Neuron (in vitro differentiated cells): ENCODE measurements around the gene IRX2.

Experiments used
- H2AFZ ChIP-seq: one replicate; pipeline ENCODE4 v1.6.1; 2013; ENCODE audit warnings: low read depth, mild to moderate bottlenecking, inconsistent platforms, low read length, moderate library complexity
- H3K27me3 ChIP-seq: one replicate; pipeline ENCODE4 v1.6.1; 2013; ENCODE audit warnings: low read length; ENCODE audit not compliant: insufficient read depth
- H3K36me3 ChIP-seq: one replicate; pipeline ENCODE4 v1.6.1; 2013; ENCODE audit warnings: low read length; ENCODE audit not compliant: insufficient read depth
- H3K4me1 ChIP-seq: one replicate; pipeline ENCODE4 v1.6.1; 2013; ENCODE audit warnings: low read length; ENCODE audit not compliant: insufficient read depth
- H3K4me3 ChIP-seq: 2 replicates; pipeline ENCODE4 v1.5.1; 2013; ENCODE audit warnings: mild to moderate bottlenecking, low read length, moderate library complexity
- H3K9me3 ChIP-seq: one replicate; pipeline ENCODE4 v1.6.1; 2013; ENCODE audit warnings: low read length

IRX2 gene

DNA sequence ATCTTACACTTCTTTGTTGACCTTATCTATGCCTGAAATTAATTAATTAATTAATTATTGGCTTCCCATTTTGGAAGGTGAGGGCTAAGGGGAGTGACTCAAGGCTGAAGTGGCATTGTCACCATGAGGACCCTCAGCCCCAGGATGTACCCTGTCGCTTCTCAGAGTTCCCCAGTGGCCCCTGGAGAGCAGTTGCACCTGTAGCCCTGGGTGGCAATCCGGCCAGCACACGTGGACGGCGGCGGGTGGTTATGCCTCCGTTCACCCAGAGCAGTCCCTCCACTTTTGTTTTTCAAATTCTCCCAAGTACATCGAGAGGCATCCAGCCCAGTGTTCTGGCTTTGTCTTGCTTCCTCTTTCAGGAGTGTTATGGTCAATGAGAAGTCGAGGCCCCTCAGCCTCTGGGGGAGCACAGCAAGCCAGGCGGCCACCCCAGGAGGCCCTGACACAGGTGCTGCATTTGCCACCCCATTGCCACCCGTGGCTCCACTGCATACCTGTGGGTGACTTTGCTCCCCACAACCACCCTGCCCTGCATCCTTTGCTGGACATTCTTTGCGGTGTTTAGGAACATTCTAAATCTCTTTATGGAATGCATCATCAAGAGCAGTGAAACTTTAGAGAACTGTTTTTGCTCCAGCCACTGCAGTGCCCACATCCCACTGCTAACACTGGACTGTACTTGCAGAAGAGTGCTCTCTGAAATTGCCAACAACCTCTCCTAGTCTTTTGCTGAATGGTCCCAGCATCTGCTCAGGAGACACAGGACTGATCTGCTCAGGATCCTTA lies 11.5 kb upstream of the IRX2 start:
- Histone ChIP-seq H3K36me3 (no peaks in the 10 kb centered on the region), H3K9me3 (no peaks in the 10 kb centered on the region), H3K27me3 (no peaks in the 10 kb centered on the region), H3K4me3 (no peak overlapping the region), H3K4me1 (peaks cover 3% of the 10 kb centered on the region), H2AFZ (no peak overlapping the region)

DNA sequence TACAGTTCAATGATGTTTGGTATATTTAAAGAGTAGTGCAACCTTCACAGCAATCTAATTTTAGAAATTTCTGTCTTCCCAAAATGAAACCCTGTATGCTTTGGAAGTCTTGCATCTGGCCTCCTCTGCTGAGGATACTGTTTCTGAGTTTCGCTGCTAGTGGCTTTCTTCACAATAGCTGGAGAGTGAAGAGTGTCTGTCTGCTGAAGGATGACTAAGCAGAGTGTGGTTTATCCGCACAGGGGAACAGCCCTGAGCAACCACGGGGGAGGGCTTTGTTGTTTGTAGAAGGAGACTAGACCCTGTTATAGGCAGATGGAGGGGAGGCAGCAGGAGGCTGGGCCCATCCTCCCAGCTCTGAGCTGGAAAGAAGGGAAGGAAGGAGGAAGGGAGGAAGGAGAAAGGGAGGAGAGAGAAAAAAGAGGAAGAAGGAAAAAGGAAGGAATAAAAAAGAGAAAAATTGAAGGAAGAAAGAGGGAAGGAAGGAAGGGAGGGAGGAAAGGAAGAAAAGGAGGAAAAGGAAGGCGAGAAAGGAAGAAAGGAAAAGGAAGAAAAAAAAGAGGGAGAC lies 10.5 kb upstream of the IRX2 start:
- H3K9me3 ChIP-seq, result no peaks in the 10 kb centered on the region
- no peaks in the 10 kb centered on the region for H3K36me3 ChIP-seq
- H3K27me3 ChIP-seq, result no peaks in the 10 kb centered on the region
- no peak overlapping the region for H3K4me3 ChIP-seq
- peaks cover 4% of the 10 kb centered on the region for H3K4me1 ChIP-seq
- no peak overlapping the region for H2AFZ ChIP-seq

DNA sequence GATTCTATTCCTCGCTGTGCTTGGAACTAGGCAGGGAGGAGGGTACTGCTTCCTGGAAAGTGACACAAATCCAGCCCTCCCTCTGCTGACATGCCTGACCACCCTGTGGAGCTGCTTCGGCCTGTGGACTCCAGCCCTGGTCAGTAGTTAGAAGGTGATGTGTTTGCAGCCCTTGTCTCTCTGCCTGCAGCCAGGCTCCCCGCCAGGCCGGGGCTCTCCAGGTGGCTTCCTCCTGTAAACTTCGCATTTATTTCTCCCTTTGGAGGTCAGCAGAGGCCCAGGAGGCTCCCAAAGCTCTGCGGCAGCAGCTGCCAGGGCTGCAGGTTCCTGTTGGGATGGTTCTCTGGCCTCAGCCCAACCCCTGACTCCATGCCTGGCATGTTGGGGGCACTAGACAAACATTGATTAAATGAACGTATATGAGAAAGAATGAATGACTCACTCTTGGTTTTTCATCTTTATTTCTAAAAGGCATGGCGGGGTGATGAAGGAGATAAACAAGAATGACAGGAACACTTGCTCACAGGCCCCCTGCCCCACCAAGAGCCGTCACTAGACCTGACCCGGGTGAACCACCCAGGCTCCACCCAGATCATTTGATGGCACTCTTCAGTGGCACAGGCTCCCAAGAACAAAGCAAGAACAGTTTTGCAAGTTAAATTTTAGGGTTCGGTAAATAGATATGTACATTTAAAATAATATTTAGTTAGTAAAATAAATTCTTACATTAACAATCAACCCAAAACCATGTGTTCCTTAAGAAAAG lies 8.4 kb upstream of the IRX2 start:
- Histone ChIP-seq H3K9me3 (peaks cover 3% of the 10 kb centered on the region), H3K4me3 (no peak overlapping the region), H3K4me1 (peaks cover 4% of the 10 kb centered on the region), H3K27me3 (no peaks in the 10 kb centered on the region), H2AFZ (no peak overlapping the region), H3K36me3 (no peaks in the 10 kb centered on the region)

DNA sequence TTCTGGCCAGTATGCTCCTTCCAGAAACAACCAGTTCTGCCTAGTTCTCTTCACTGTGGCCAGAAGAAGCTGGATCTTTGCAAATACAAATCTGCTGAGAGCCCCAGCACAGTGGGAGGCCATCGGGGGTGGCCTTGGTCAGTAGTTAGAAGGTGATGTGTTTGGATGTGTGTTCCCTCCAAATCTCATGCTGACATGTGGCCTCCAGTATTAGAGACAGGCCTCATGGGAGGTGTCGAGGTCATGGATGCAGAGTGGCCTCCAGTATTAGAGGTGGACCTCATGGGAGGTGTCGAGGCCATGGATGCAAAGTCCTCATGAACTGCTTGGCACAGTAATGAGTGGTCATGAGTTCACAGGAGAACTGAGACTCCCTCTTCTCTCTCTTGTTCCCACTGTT lies 7.6 kb upstream of the IRX2 start:
- H3K36me3 ChIP-seq, result no peaks in the 10 kb centered on the region
- H3K27me3 ChIP-seq, result no peaks in the 10 kb centered on the region
- peaks cover 11% of the 10 kb centered on the region for H3K4me1 ChIP-seq
- no peak overlapping the region for H3K4me3 ChIP-seq
- H2AFZ ChIP-seq, result no peak overlapping the region
- peaks cover 3% of the 10 kb centered on the region for H3K9me3 ChIP-seq

DNA sequence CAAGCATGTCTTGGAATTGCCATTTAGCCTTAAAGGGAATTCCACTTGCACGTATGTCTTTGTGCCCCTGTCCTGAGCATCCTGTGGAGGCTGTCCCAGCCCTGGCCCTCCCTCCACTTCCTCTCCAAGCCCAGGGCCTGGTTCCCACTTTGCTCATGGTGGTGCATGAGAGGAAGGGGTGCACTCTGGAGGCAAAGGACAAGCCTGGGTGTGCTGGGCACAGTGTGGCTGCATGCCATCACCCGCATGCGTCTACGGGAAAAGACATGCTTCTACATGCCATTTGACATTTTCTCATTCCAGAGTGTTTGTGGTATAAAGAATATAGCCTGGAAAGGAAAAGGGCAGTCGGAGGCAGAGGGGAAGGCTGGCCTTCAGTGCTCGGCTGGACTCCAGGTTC lies 7.2 kb upstream of the IRX2 start:
- Histone ChIP-seq H3K27me3 (no peaks in the 10 kb centered on the region), H2AFZ (no peak overlapping the region), H3K4me1 (peaks cover 16% of the 10 kb centered on the region), H3K9me3 (peaks cover 3% of the 10 kb centered on the region), H3K4me3 (no peak overlapping the region), H3K36me3 (no peaks in the 10 kb centered on the region)

DNA sequence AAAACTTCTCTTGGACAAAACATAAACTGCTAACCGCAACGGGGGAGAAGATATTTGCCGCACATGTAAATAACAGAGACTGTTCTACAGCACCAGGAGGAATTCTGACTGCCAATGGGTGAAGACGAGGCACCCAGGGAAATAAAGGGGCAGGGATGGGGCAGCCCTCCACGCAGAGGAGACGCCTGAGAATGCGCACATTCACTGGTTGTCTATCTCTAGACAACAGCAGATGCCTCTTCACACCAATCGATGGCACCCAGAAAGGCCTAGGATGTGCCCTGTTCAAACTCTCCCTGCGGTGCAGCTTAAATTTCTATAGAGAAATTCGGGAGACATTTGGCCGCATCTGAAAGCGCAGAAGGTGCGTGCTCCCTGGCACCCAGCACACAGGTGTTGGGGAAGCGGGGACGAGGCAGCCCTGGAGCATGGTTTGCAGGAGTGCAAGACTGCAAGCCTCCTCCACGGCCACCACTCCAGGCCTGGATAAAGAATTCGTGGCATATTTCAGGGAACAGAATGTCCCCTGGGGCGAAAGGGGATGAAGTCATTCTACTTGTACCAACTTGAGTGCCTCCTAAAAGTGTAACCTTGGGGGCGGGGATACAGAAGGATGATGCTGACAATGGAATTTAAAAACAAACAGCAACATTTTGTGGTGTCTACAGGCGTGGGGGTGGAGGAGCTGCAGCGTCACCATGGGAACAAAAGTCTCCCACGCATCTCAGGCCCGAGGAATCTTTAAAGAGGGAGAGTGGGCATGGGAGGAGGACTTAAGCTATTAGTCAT lies 6.3 kb upstream of the IRX2 start:
- Histone ChIP-seq H3K27me3 (no peaks in the 10 kb centered on the region), H3K4me1 (peaks cover 22% of the 10 kb centered on the region), H3K4me3 (no peak overlapping the region), H2AFZ (no peak overlapping the region), H3K36me3 (no peaks in the 10 kb centered on the region), H3K9me3 (peaks cover 3% of the 10 kb centered on the region)

DNA sequence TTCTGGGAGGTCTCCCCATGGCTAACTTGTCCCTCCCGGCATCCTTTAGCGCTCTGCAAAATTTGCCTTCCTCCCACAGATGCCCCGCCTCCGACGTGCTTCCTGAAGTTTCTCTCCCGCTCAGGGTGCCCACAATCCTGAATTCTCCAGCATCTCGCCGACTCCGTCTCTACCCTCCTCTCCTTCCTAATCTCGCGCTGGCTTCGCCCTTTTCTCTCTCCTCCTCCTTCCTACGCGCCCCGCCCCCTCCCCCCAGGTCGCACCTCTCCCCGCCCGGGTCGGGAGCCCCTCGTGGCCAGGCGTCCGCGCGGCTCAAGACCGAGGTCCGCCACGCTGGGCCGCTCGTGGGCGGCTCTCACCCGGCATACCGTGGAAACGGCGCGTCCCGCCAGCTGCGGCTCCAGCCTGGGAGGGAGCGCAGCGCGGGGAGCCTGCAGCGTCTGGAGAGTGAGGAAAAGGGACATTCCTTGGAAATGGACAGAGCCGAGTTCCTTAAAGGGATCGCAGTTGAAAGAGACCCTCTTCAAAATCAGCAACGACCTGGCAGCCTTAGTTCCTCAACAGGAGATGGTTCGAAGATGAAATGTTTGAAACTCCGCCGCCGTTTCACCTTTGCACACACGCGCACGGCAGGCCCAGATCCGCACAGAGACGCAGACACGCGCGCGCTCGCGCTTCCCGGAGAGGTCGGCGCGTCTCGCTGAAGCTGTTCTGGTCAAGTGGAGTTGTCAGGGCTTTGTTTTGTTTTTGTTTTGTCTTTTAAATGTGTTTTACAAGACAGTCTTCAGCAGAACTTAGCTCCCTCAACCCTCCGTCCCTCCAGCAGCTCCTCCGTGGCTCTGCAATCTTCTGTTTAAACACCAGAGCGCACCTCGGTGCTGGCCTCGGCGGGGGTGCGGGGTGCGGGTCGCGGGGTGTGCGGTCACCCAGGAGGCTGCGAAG lies 5.0 kb upstream of the IRX2 start:
- Histone ChIP-seq H3K9me3 (peaks cover 3% of the 10 kb centered on the region), H3K27me3 (no peaks in the 10 kb centered on the region)

DNA sequence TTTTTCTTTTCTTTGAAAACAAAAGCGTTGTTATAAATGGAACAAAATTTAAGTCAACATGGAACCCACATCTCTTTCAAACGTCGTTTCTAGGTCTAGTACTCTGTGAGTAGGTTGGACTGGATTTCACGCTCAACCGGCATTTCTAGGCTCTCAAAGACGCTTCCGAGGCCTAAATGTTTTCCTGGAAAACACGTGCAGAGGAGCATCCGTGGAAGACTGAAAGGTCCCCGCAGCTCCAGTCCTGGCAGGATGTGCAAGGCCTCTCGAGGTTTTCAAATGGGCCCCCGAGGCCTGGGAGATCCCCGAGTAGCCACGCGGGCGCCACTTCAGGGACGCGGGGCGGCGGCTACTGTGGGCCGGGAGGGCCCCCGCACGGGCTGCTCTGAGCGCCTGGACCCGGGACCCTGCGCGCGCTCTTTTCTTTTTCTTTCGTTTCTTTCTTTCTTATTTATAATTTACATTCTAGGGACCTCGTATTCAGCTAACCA lies 4.2 kb upstream of the IRX2 start:
- Histone ChIP-seq H2AFZ (no peak overlapping the region), H3K4me1 (peaks cover 22% of the 10 kb centered on the region), H3K27me3 (no peaks in the 10 kb centered on the region), H3K9me3 (peaks cover 3% of the 10 kb centered on the region), H3K4me3 (no peak overlapping the region), H3K36me3 (no peaks in the 10 kb centered on the region)

More for the DNA sequence above, 5.0 kb upstream of the IRX2 start:
- H3K4me3 ChIP-seq, result no peak overlapping the region
- H3K4me1 ChIP-seq, result peaks cover 22% of the 10 kb centered on the region
- H2AFZ ChIP-seq, result no peak overlapping the region
- H3K36me3 ChIP-seq, result no peaks in the 10 kb centered on the region

DNA sequence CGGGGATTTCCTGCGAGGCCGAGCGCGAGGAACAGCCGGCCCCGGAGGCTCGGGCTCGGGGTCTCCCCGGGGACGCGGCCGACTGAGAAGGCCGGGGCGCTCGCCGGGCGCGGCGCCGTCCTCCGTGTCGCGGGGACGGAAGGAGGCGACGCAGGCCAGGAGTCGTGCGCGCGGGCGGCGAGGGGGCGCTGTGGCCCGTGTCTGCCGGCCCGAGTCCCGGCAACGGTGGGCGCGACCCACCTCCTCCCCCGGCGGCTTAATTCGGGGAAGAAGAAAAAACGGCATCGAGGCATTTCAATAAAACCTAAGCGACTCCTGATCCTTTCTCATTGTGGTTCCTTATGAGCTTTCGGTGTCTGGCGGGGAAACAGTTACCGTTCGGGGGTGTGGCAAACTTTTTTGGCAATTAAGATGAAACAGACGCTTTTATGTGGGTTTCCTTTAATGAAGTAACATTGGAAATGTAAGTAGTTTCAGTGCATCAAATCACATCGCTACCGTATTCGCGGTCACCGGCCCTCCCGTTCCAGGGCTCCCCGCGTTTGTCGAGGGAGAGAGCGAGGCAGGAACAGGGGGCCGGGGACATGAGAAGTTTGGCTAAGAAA lies 3.7 kb upstream of the IRX2 start:
- no peak overlapping the region for H3K4me3 ChIP-seq
- H3K27me3 ChIP-seq, result no peaks in the 10 kb centered on the region

DNA sequence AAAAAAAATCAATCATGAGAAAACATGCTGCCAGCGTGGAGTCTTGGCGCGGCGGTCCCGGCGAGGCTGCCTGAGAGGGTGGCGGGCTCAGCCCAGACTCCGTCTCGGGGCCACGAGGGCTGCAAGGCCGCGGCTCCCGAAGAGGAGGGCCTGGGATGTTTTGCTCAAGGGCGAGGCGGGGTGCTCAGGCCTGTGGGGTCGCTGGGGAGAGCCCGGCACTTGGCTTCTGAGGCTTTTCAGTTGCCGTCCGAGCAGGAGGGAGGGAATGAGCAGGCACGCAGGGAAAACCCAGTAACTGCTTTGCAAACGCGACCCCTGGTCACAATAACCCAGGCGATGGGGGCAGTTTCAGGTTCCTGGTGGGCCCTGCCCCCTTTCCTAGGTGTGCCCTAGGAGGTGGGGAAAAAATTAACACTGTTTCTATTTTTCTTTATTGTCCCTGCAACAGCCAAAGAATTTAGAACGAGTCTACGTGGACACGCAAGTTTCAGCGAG lies 3.2 kb upstream of the IRX2 start:
- no peaks in the 10 kb centered on the region for H3K27me3 ChIP-seq
- no peaks in the 10 kb centered on the region for H3K36me3 ChIP-seq
- H3K4me3 ChIP-seq, result no peak overlapping the region
- peaks cover 3% of the 10 kb centered on the region for H3K9me3 ChIP-seq
- H3K4me1 ChIP-seq, result peaks cover 22% of the 10 kb centered on the region
- H2AFZ ChIP-seq, result no peak overlapping the region

More for the DNA sequence above, 3.7 kb upstream of the IRX2 start:
- no peaks in the 10 kb centered on the region for H3K36me3 ChIP-seq
- H3K4me1 ChIP-seq, result peaks cover 22% of the 10 kb centered on the region
- no peak overlapping the region for H2AFZ ChIP-seq
- peaks cover 3% of the 10 kb centered on the region for H3K9me3 ChIP-seq

DNA sequence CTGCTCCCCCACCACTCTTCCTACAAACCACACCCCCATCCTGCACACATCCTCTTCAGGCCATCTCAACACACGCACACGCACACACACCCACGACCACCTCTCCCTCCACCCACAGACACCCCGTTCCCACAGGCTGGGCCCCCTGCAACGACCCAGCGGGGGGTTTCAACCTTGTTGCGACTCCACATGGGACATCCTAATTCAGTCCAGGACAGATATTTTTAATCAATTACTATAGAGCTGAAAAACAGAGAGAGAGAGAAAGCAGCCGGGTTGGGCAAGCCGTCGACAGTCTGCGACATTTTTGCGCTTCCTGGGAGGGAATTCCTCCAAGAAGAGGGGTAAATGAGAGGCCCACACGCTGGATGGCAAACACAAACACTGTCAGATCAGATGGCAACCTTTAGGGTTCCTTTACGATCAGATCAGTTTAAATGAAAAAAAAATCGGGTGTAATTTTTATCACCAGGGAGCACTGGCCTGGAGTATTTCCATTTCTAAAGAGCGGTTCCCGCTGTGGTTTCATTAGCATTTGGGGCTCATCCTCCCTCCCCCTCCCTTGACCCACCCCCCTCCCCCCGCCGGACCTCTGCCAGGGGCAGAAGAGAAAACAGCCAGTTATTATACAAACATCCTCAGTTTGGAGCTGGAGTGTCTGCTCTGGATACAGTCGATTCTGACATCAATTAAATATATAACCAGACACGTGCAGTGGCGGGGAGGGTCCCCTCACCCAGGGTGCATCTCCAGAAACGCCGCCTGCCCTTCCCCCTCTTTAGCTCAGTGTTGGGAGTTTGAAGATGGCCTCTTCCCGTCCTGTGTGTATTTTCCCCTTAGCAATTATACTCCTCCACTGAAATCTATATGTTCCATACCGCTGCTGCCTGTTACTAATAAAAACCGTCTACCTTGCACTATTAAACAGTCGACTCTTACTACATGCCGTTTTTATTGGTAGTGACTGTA lies 2.3 kb upstream of the IRX2 start:
- Histone ChIP-seq H3K4me1 (peaks cover 22% of the 10 kb centered on the region), H3K36me3 (peaks cover 9% of the 10 kb centered on the region), H2AFZ (no peak overlapping the region), H3K27me3 (no peaks in the 10 kb centered on the region), H3K9me3 (peaks cover 4% of the 10 kb centered on the region), H3K4me3 (peak overlapping the region; percentile 61)
